HG02840 (cell line): ENCODE results near the gene ATG9A.

Source experiments
- ATAC-seq: cut with Tn5 transposase; IDR thresholded peaks from one replicate; pipeline ENCODE4 v1.9.1; 2021; ENCODE audit warnings: mild to moderate bottlenecking, moderate library complexity, moderate number of reproducible peaks; ENCODE audit not compliant: unreplicated experiment, low FRiP score

Gene ATG9A

GRCh38 chr2:219252900-219253752 is 23.7 kb upstream of the ATG9A start, which contains the start of gene TUBA4B:
TUBA4B (plus strand) TSS chr2:219253243; CDS start chr2:219253408, 165 bp downstream.
- ATAC-seq: peak; percentile 8

- no peak for ATAC-seq
These were observed 23.1 kb upstream of the ATG9A start for GRCh38 chr2:219252570-219252899.

GRCh38 chr2:219252084-219252483 is 22.6 kb upstream of the ATG9A start:
- ATAC-seq: no peak

GRCh38 chr2:219251656-219252055 is 22.2 kb upstream of the ATG9A start:
- no peak for ATAC-seq

- ATAC-seq: no peak
These were observed 20.8 kb upstream of the ATG9A start for GRCh38 chr2:219250049-219250781.

GRCh38 chr2:219249203-219249980 is 20.0 kb upstream of the ATG9A start:
- ATAC-seq: peak; percentile 43

GRCh38 chr2:219248845-219249202 is 19.4 kb upstream of the ATG9A start:
- ATAC-seq: no peak

- no peak for ATAC-seq
These were observed 18.5 kb upstream of the ATG9A start for GRCh38 chr2:219247678-219248642.

- no peak for ATAC-seq
These were observed 17.1 kb upstream of the ATG9A start for GRCh38 chr2:219246559-219246958.

- no peak for ATAC-seq
These were observed 16.4 kb upstream of the ATG9A start for GRCh38 chr2:219245899-219246230.

- peak; percentile 64 for ATAC-seq
These were observed 15.9 kb upstream of the ATG9A start, which contains the start of the genes GLB1L and STK16 for GRCh38 chr2:219245148-219245898. GLB1L (minus strand) TSS chr2:219245444; CDS start chr2:219243573, 1,871 bp downstream. STK16 (plus strand) TSS chr2:219245479; CDS start chr2:219246000, 521 bp downstream.

- ATAC-seq: no peak
These were observed 15.3 kb upstream of the ATG9A start for GRCh38 chr2:219244789-219245147.

GRCh38 chr2:219243291-219243761 is 13.9 kb upstream of the ATG9A start:
- ATAC-seq: no peak

- no peak for ATAC-seq
These were observed 4.9 kb upstream of the ATG9A start for GRCh38 chr2:219234331-219234730.

GRCh38 chr2:219230059-219230540 is 664 bp upstream of the ATG9A start:
- ATAC-seq: peak; percentile 4

GRCh38 chr2:219228911-219229304 is 528 bp downstream of the ATG9A start:
- ATAC-seq: peak; percentile 13

GRCh38 chr2:219228041-219228910 is 1.2 kb downstream of the ATG9A start:
- no peak for ATAC-seq

GRCh38 chr2:219225350-219225749 is 4.1 kb downstream of the ATG9A start:
- no peak for ATAC-seq
